Measurements from ENCODE around the gene PANK4.

- TF ChIP-seq CTCF (IDR thresholded peaks at IDR 0.05) (no peak), POLR2A (IDR thresholded peaks at IDR 0.05) (no peak)
Observed at GRCh38 chr1:2566101-2567045, 40.0 kb upstream of the PANK4 start.
